IMR-90 (cell line): Measurements from ENCODE around the gene ARHGEF16. TPM values are rescaled to one million over a fixed set of nuclear protein-coding genes. Genes with fewer than 3 reads are reported as not detected.

Source experiments
- ATAC-seq: fragments of 200-7000 bp; cut with Tn5 transposase; 2 replicates; pipeline ENCODE4 v1.9.1; 2020; ENCODE audit warnings: low read depth, mild to moderate bottlenecking, moderate library complexity
- BruUV-seq: library from RNA; stranded (reverse); fragments of 400-500 nt; replicated peaks from 2 replicates; lab custom pipeline; 2021; lab: Mats Ljungman, UMichigan
- CTCF ChIA-PET: fragments of 300-600 bp; formaldehyde crosslinking; extraction: SDS; loops from one replicate; lab custom pipeline; 2021; ENCODE audit warnings: antibody characterized with exemption; lab: Yijun Ruan, JAX
- POLR2A ChIA-PET: fragments of 300-600 bp; sonication (Branson Sonifier 250); formaldehyde crosslinking; loops from one replicate; lab custom pipeline; 2022; ENCODE audit warnings: antibody characterized with exemption; ENCODE audit not compliant: unreplicated experiment; lab: Charles Lee
- DNase-seq: peaks from one replicate; pipeline ENCODE4 v3.0.0; 2013
- H2AFZ ChIP-seq: replicated peaks from 2 replicates; pipeline ENCODE3; 2013; ENCODE audit warnings: low read length, mild to moderate bottlenecking; ENCODE audit not compliant: poor library complexity
- H2AK5ac ChIP-seq: 2 replicates; pipeline ENCODE4 v1.6.1; 2013; ENCODE audit warnings: low read depth, low read length, inconsistent platforms
- H2AK9ac ChIP-seq: replicated peaks from 2 replicates; pipeline ENCODE3; 2013; ENCODE audit warnings: mild to moderate bottlenecking, low read depth, low read length, moderate library complexity; ENCODE audit not compliant: poor library complexity
- H2BK120ac ChIP-seq: 2 replicates; pipeline ENCODE4 v1.6.1; 2013; ENCODE audit warnings: low read depth, low read length, inconsistent platforms
- H2BK15ac ChIP-seq: 3 replicates; pipeline ENCODE4 v1.6.1; 2013; ENCODE audit warnings: low read depth, low read length, inconsistent platforms
- H2BK20ac ChIP-seq: 2 replicates; pipeline ENCODE4 v1.6.1; 2013; ENCODE audit warnings: low read depth, mild to moderate bottlenecking, inconsistent platforms, low read length, moderate library complexity
- H2BK5ac ChIP-seq: 2 replicates; pipeline ENCODE4 v1.6.1; 2013; ENCODE audit warnings: mild to moderate bottlenecking, low read depth, low read length, inconsistent platforms; ENCODE audit not compliant: poor library complexity, severe bottlenecking
- H3K14ac ChIP-seq: replicated peaks from 2 replicates; pipeline ENCODE4 v1.6.1; 2013; ENCODE audit warnings: low read depth, low read length, inconsistent platforms
- H3K18ac ChIP-seq: 2 replicates; pipeline ENCODE4 v1.6.1; 2013; ENCODE audit warnings: low read depth, low read length, control low read depth
- H3K23ac ChIP-seq: 2 replicates; pipeline ENCODE4 v1.6.1; 2013; ENCODE audit warnings: low read depth, low read length, inconsistent platforms
- H3K27ac ChIP-seq: 2 replicates; pipeline ENCODE4 v1.5.1; 2013; ENCODE audit warnings: mild to moderate bottlenecking, control low read depth, low read length; ENCODE audit not compliant: insufficient read depth
- H3K27me3 ChIP-seq: 2 replicates; pipeline ENCODE4 v1.6.1; 2013; ENCODE audit warnings: low read length; ENCODE audit not compliant: control insufficient read depth, insufficient read depth
- H3K36me3 ChIP-seq: 2 replicates; pipeline ENCODE4 v1.6.1; 2013; ENCODE audit warnings: low read length, mixed read lengths; ENCODE audit not compliant: control insufficient read depth, insufficient read depth
- H3K4ac ChIP-seq: 2 replicates; pipeline ENCODE4 v1.6.1; 2013; ENCODE audit warnings: low read depth, low read length, inconsistent platforms
- H3K4me1 ChIP-seq: 2 replicates; pipeline ENCODE4 v1.6.1; 2013; ENCODE audit warnings: low read length, mixed read lengths; ENCODE audit not compliant: control insufficient read depth, insufficient read depth
- H3K4me2 ChIP-seq: 2 replicates; pipeline ENCODE4 v1.6.1; 2013; ENCODE audit warnings: low read depth, mild to moderate bottlenecking, control low read depth, low read length, moderate library complexity
- H3K4me3 ChIP-seq: 2 replicates; pipeline ENCODE4 v1.5.1; 2013; ENCODE audit warnings: low read depth, mild to moderate bottlenecking, control low read depth, low read length, moderate library complexity; ENCODE audit not compliant: insufficient read depth
- H3K56ac ChIP-seq: 2 replicates; pipeline ENCODE4 v1.6.1; 2013; ENCODE audit warnings: low read length, inconsistent platforms; ENCODE audit not compliant: insufficient read depth; ENCODE audit errors: extremely low read depth
- H3K79me1 ChIP-seq, 2 experiments: 2 replicates each; pipeline ENCODE4 v1.6.1; 2013; ENCODE audit warnings: low read length in 2 of 2, inconsistent platforms in 1 of 2, low read depth in 1 of 2
- H3K9ac ChIP-seq: 2 replicates; pipeline ENCODE4 v1.6.1; 2013; ENCODE audit warnings: low read depth, low read length, control low read depth
- H3K9me1 ChIP-seq: 2 replicates; pipeline ENCODE4 v1.6.1; 2013; ENCODE audit warnings: low read length, inconsistent platforms; ENCODE audit not compliant: insufficient read depth
- H3K9me3 ChIP-seq: 2 replicates; pipeline ENCODE4 v1.6.1; 2013; ENCODE audit warnings: low read length; ENCODE audit not compliant: control insufficient read depth, insufficient read depth
- H4K20me1 ChIP-seq: 2 replicates; pipeline ENCODE4 v1.6.1; 2013; ENCODE audit warnings: low read length, inconsistent platforms; ENCODE audit not compliant: insufficient read depth
- H4K5ac ChIP-seq: 2 replicates; pipeline ENCODE4 v1.6.1; 2013; ENCODE audit warnings: mild to moderate bottlenecking, low read depth, low read length, control low read depth
- H4K8ac ChIP-seq, 2 experiments: 2 replicates each; pipeline ENCODE4 v1.6.1; 2013; ENCODE audit warnings: low read depth in 2 of 2, low read length in 2 of 2, control low read depth in 1 of 2, inconsistent platforms in 1 of 2
- H4K91ac ChIP-seq: 2 replicates; pipeline ENCODE4 v1.6.1; 2013; ENCODE audit warnings: low read depth, low read length, inconsistent platforms; ENCODE audit not compliant: insufficient read depth
- CEBPB ChIP-seq: IDR thresholded peaks from 2 replicates; pipeline ENCODE4 v1.6.1; 2012; ENCODE audit warnings: low read depth, low read length, improper control_type of control experiment
- CHD1 ChIP-seq: IDR thresholded peaks from 2 replicates; pipeline ENCODE4 v1.6.1; 2012; ENCODE audit warnings: low read depth, low read length, improper control_type of control experiment
- FOS ChIP-seq: fragments of 150-350 bp; IDR thresholded peaks from 2 replicates; pipeline ENCODE4 v1.6.1; 2016; ENCODE audit warnings: low read depth, low read length
- MXI1 ChIP-seq: IDR thresholded peaks from 2 replicates; pipeline ENCODE4 v1.6.1; 2012; ENCODE audit warnings: low read depth, mild to moderate bottlenecking, low read length, moderate library complexity, borderline replicate concordance
- NFE2L2 ChIP-seq: fragments of 150-350 bp; IDR thresholded peaks from 2 replicates; pipeline ENCODE4 v1.6.1; 2016; ENCODE audit warnings: low read depth, mild to moderate bottlenecking, low read length
- RAD21 ChIP-seq: IDR thresholded peaks from 2 replicates; pipeline ENCODE4 v1.6.1; 2012; ENCODE audit warnings: low read length, improper control_type of control experiment
- RCOR1 ChIP-seq: IDR thresholded peaks from 2 replicates; pipeline ENCODE4 v1.6.1; 2012; ENCODE audit warnings: mild to moderate bottlenecking, low read length, improper control_type of control experiment; ENCODE audit not compliant: insufficient replicate concordance
- SMC3 ChIP-seq: fragments of 150-350 bp; IDR thresholded peaks from 2 replicates; pipeline ENCODE4 v1.6.1; 2016; ENCODE audit warnings: low read depth, mild to moderate bottlenecking, antibody characterized with exemption, low read length, moderate library complexity
- WGBS, 2 experiments: methylation state at CpG; one replicate each; pipeline versions ENCODE4 v1.1.5 to v1.1.7; 2013; ENCODE audit warnings: missing lambda C conversion rate in 2 of 2; ENCODE audit not compliant: insufficient read length in 1 of 2; ENCODE audit errors: extremely low coverage in 2 of 2; 5-methylcytosine and 5-hydroxymethylcytosine counted together
- dilution Hi-C: fragments of 300-500 bp; cut with HindIII; formaldehyde crosslinking; loops from one replicate; pipeline ENCODE4 v1.14.3; 2018; ENCODE audit warnings: low sequenced_read_pairs; ENCODE audit not compliant: unreplicated experiment
- in situ Hi-C: fragments of 300-500 bp; cut with MboI; formaldehyde crosslinking; loops from 3 replicates; pipeline ENCODE4 v1.14.3; 2019; ENCODE audit warnings: low sequenced_read_pairs, inconsistent platforms, mixed read lengths
- intact Hi-C: fragments of 100-400 bp; cut with micrococcal nuclease; formaldehyde crosslinking; loops from 2 replicates; pipeline ENCODE4 v1.10.0; 2022
- polyA plus RNA-seq, 3 experiments: library from polyadenylated mRNA; depleted of rRNA; stranded (reverse); fragments of >200 nt; gene quantifications; 2 replicates each; pipeline ENCODE4 v1.2.3, GENCODE V29; 2012; ENCODE audit warnings: low replicate concordance in 1 of 3
- total RNA-seq: library from RNA; depleted of rRNA; stranded (reverse); fragments of >200 nt; gene quantifications from 2 replicates; pipeline ENCODE4 v1.2.3, GENCODE V29; 2012
- TF ChIP-seq, protein P1 (sequence below): conservative IDR thresholded peaks from 2 replicates; pipeline ENCODE4 v1.5.1; 2012; ENCODE audit warnings: mild to moderate bottlenecking, low read depth, low read length, improper control_type of control experiment

ARHGEF16 gene
- total and polyA plus RNA-seq, 2 of the 4 experiments (the other 2 are of a cell fraction) = 0.18 to 0.39 TPM

DNA sequence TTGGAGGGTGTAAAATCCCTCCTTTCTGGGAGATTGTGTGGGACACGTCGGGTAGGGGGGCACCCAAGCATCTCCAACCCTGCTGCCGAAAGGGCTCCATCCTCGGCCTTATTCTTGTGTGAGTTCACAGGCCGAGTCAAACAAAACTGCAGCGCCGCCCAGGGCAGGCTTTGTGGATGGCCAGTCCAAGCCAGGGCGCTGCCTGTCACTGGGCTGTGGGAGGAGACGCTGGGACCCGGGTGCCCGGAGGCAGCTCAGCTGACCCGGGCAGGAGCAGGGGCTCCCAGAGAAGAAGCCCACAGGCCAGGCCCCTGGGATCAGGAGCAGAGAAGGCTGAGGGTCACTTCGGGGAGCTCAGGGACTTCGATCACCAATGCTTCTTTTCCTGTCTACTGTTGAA lies 31.8 kb upstream of the ARHGEF16 start:
- no peak overlapping the region for H3K27ac ChIP-seq
- dilution Hi-C loops (no loop called here), in situ Hi-C loops (loop anchor here (5.0 kb wide), 1 partner anchor 1010 kb away; the partner anchor contains the start of gene PEX10), intact Hi-C loops (no loop called here)
- no peak overlapping the region for H3K18ac ChIP-seq
- no peak overlapping the region for H2BK20ac ChIP-seq
- no peak overlapping the region for H3K56ac ChIP-seq
- TF ChIP-seq CHD1 (no peak), MXI1 (no peak), FOS (no peak), CEBPB (no peak), SMC3 (no peak), RAD21 (no peak), RCOR1 (no peak), NFE2L2 (no peak)
- TF ChIP-seq, protein P1, sequence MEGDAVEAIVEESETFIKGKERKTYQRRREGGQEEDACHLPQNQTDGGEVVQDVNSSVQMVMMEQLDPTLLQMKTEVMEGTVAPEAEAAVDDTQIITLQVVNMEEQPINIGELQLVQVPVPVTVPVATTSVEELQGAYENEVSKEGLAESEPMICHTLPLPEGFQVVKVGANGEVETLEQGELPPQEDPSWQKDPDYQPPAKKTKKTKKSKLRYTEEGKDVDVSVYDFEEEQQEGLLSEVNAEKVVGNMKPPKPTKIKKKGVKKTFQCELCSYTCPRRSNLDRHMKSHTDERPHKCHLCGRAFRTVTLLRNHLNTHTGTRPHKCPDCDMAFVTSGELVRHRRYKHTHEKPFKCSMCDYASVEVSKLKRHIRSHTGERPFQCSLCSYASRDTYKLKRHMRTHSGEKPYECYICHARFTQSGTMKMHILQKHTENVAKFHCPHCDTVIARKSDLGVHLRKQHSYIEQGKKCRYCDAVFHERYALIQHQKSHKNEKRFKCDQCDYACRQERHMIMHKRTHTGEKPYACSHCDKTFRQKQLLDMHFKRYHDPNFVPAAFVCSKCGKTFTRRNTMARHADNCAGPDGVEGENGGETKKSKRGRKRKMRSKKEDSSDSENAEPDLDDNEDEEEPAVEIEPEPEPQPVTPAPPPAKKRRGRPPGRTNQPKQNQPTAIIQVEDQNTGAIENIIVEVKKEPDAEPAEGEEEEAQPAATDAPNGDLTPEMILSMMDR = no peak
- H2AFZ ChIP-seq = no peak overlapping the region
- no peak for ATAC-seq
- no peaks in the 10 kb centered on the region for H3K4me1 ChIP-seq
- no peak overlapping the region for H4K5ac ChIP-seq
- no peak overlapping the region for H2BK5ac ChIP-seq
- H3K23ac ChIP-seq = no peak overlapping the region
- H3K36me3 ChIP-seq = no peaks in the 10 kb centered on the region
- no peaks in the 10 kb centered on the region; the same call in 1 of the 2 replicates for H3K9me3 ChIP-seq
- no peaks in the 10 kb centered on the region for H3K9me1 ChIP-seq
- no peak overlapping the region for H3K9ac ChIP-seq
- POLR2A ChIA-PET = no interaction called here
- peaks cover 9% of the 10 kb centered on the region; the same call in 1 of the 2 replicates for H3K27me3 ChIP-seq
- no peak overlapping the region for H3K4ac ChIP-seq
- no peak overlapping the region for H3K14ac ChIP-seq
- no peaks in the 10 kb centered on the region for H4K20me1 ChIP-seq
- no peak overlapping the region for H3K4me2 ChIP-seq
- no peaks in the 10 kb centered on the region for H3K79me1 ChIP-seq
- 73% methylated on average over 7 of the region's 14 CpGs; no CpG with 5 or more reads in 1 of the 2 experiments for whole genome bisulfite sequencing, 2 experiments
- H2BK15ac ChIP-seq = no peak overlapping the region
- no TSS peak for BruUV-seq
- no peak overlapping the region for H2BK120ac ChIP-seq
- H4K91ac ChIP-seq = no peak overlapping the region
- CTCF ChIA-PET = no interaction called here
- H3K4me3 ChIP-seq = no peak overlapping the region
- no peak for DNase-seq
- no peak overlapping the region for H2AK9ac ChIP-seq
- no peak overlapping the region for H2AK5ac ChIP-seq
- H4K8ac ChIP-seq = no peak overlapping the region
